Fibroblast of lung (primary cell): ENCODE results near the gene LYPD1. TPM values are rescaled to one million over a fixed set of nuclear protein-coding genes. Genes with fewer than 3 reads are reported as not detected.

Experiments
- DNase-seq, 2 donors: peaks; one replicate each; pipeline versions ENCODE4 v3.0.0 to v3.0.0-alpha.2; 2010; ENCODE audit warnings: low read depth in 2 of 2
- H2AFZ ChIP-seq: 2 replicates; pipeline ENCODE4 v1.5.1; 2012; ENCODE audit warnings: low read length, control low read depth, inconsistent platforms
- H3K27ac ChIP-seq: 2 replicates; pipeline ENCODE4 v1.5.1; 2011; ENCODE audit warnings: low read length, control low read depth; ENCODE audit not compliant: insufficient read depth
- H3K27me3 ChIP-seq: 2 replicates; pipeline ENCODE4 v1.5.1; 2011; ENCODE audit warnings: mild to moderate bottlenecking, low read length; ENCODE audit not compliant: control insufficient read depth, insufficient read depth
- H3K36me3 ChIP-seq: 2 replicates; pipeline ENCODE4 v1.5.1; 2011; ENCODE audit warnings: low read length; ENCODE audit not compliant: control insufficient read depth, insufficient read depth
- H3K4me1 ChIP-seq: 2 replicates; pipeline ENCODE4 v1.5.1; 2011; ENCODE audit warnings: low read length; ENCODE audit not compliant: control insufficient read depth, insufficient read depth; ENCODE audit errors: extremely low read depth
- H3K4me2 ChIP-seq: 2 replicates; pipeline ENCODE4 v1.5.1; 2011; ENCODE audit warnings: low read length, control low read depth; ENCODE audit not compliant: insufficient read depth; ENCODE audit errors: extremely low read depth
- H3K4me3 ChIP-seq, 4 experiments: fragments of 200-600 bp in 1 of 4; sonication (generic) in 1 of 4; replicated peaks in 1 of 4; 2 replicates each; pipeline ENCODE4 v1.5.1; 2011 to 2016; ENCODE audit warnings: low read length in 4 of 4, low read depth in 3 of 4, mild to moderate bottlenecking in 3 of 4, control low read depth in 2 of 4, inconsistent platforms in 1 of 4, mixed read lengths in 1 of 4; ENCODE audit not compliant: insufficient read depth in 1 of 4; ENCODE audit errors: control extremely low read depth in 1 of 4
- H3K79me2 ChIP-seq: 2 replicates; pipeline ENCODE4 v1.5.1; 2012; ENCODE audit warnings: mild to moderate bottlenecking, low read length, inconsistent platforms; ENCODE audit not compliant: control insufficient read depth, insufficient read depth
- H3K9ac ChIP-seq: 2 replicates; pipeline ENCODE4 v1.5.1; 2011; ENCODE audit warnings: mild to moderate bottlenecking, low read length, control low read depth; ENCODE audit not compliant: insufficient read depth
- H3K9me3 ChIP-seq: 2 replicates; pipeline ENCODE4 v1.5.1; 2012; ENCODE audit warnings: low read depth, low read length; ENCODE audit not compliant: control insufficient read depth, insufficient read depth
- H4K20me1 ChIP-seq: 2 replicates; pipeline ENCODE4 v1.5.1; 2011; ENCODE audit warnings: low read length; ENCODE audit not compliant: control insufficient read depth, insufficient read depth; ENCODE audit errors: extremely low read depth
- CTCF ChIP-seq, 2 donors: IDR thresholded peaks in 1 of 2; conservative IDR thresholded peaks in 1 of 2; 1 replicate in 1 of 2; 2 replicates in 1 of 2; pipeline ENCODE4 v1.5.1; 2011 to 2012; ENCODE audit warnings: low read length in 2 of 2, control low read depth in 1 of 2, inconsistent platforms in 1 of 2, low read depth in 1 of 2, mild to moderate bottlenecking in 1 of 2
- EZH2 ChIP-seq: IDR thresholded peaks from 2 replicates; pipeline ENCODE4 v1.5.1; 2012; ENCODE audit warnings: low read length, control low read depth, mild to moderate bottlenecking; ENCODE audit errors: missing control alignments
- polyA plus RNA-seq, 2 donors: library from polyadenylated mRNA; depleted of rRNA in 1 of 2; stranded (reverse) in 1 of 2; unstranded in 1 of 2; fragments of >200 nt; gene quantifications; 2 replicates each; pipeline ENCODE4 v1.2.1, GENCODE V29; 2011 to 2012; ENCODE audit warnings: missing spikeins in 1 of 2
- total RNA-seq: library from RNA; depleted of rRNA; stranded (reverse); fragments of >200 nt; gene quantifications from 2 replicates; pipeline ENCODE4 v1.2.1, GENCODE V29; 2014

The LYPD1 gene
- total and polyA plus RNA-seq, 2 donors (not counting 1 experiment from before 2014, with no cell fraction given): 0.17 to 4.3 TPM

- Histone ChIP-seq H3K9ac (no peak overlapping the region), H2AFZ (no peak overlapping the region), H3K4me3 (no peak overlapping the region), H3K27me3 (no peaks in the 10 kb centered on the region), H3K4me2 (no peak overlapping the region), H3K27ac (no peak overlapping the region), H3K79me2 (no peaks in the 10 kb centered on the region), H3K4me1 (no peaks in the 10 kb centered on the region), H3K9me3 (no peaks in the 10 kb centered on the region), H4K20me1 (no peaks in the 10 kb centered on the region), H3K36me3 (no peaks in the 10 kb centered on the region)
- DNase-seq: peak in 1 of 2 donors; percentile 39
- no peak for TF ChIP-seq EZH2
- no peak for TF ChIP-seq CTCF (conservative IDR thresholded peaks at IDR 0.05 in 1 of 2, IDR thresholded peaks at IDR 0.05 in 1 of 2; ENCODE audit: low read depth in 1 of 2, low read length in 2 of 2)
Measured at GRCh38 chr2:132620115-132620514, 49.9 kb downstream of the LYPD1 start.

GRCh38 chr2:132618734-132619133, 51.3 kb downstream of the LYPD1 start:
- no peaks in the 10 kb centered on the region for H3K79me2 ChIP-seq
- H3K9ac ChIP-seq: no peak overlapping the region
- no peak overlapping the region for H3K4me3 ChIP-seq
- no peak overlapping the region for H3K4me2 ChIP-seq
- TF ChIP-seq EZH2: no peak
- TF ChIP-seq CTCF (conservative IDR thresholded peaks at IDR 0.05 in 1 of 2, IDR thresholded peaks at IDR 0.05 in 1 of 2; ENCODE audit: low read depth in 1 of 2, low read length in 2 of 2): no peak
- H3K27ac ChIP-seq: no peak overlapping the region
- no peaks in the 10 kb centered on the region for H3K27me3 ChIP-seq
- no peaks in the 10 kb centered on the region for H4K20me1 ChIP-seq
- no peaks in the 10 kb centered on the region for H3K4me1 ChIP-seq
- H3K9me3 ChIP-seq: no peaks in the 10 kb centered on the region
- H2AFZ ChIP-seq: no peak overlapping the region
- no peaks in the 10 kb centered on the region for H3K36me3 ChIP-seq
- DNase-seq: no peak

GRCh38 chr2:132617989-132618388, 52.0 kb downstream of the LYPD1 start:
- H3K27ac ChIP-seq: no peak overlapping the region
- H3K4me2 ChIP-seq: no peak overlapping the region
- H3K27me3 ChIP-seq: no peaks in the 10 kb centered on the region
- H3K36me3 ChIP-seq: no peaks in the 10 kb centered on the region
- no peak overlapping the region for H2AFZ ChIP-seq
- no peaks in the 10 kb centered on the region for H3K9me3 ChIP-seq
- H3K79me2 ChIP-seq: no peaks in the 10 kb centered on the region
- H3K4me1 ChIP-seq: no peaks in the 10 kb centered on the region
- no peak overlapping the region for H3K4me3 ChIP-seq
- H3K9ac ChIP-seq: no peak overlapping the region
- no peak for DNase-seq
- no peak for TF ChIP-seq CTCF (conservative IDR thresholded peaks at IDR 0.05 in 1 of 2, IDR thresholded peaks at IDR 0.05 in 1 of 2; ENCODE audit: low read depth in 1 of 2, low read length in 2 of 2)
- no peak for TF ChIP-seq EZH2
- no peaks in the 10 kb centered on the region for H4K20me1 ChIP-seq
